Activated CD4-positive, alpha-beta T cell treated with anti-CD3 and anti-CD28 coated beads, Interleukin-2, amount 50 U/mL, for 1 hour (primary cell): ENCODE measurements around the gene USP13.
"Not testable (repeated sequence)": the region's sequence is repeated elsewhere in the genome, so short reads cannot be mapped to it uniquely, and the experiment has no call there.

Experiments
- DNase-seq: peaks from one replicate; pipeline ENCODE4 v3.0.0-alpha.2; 2020

The USP13 gene

DNA sequence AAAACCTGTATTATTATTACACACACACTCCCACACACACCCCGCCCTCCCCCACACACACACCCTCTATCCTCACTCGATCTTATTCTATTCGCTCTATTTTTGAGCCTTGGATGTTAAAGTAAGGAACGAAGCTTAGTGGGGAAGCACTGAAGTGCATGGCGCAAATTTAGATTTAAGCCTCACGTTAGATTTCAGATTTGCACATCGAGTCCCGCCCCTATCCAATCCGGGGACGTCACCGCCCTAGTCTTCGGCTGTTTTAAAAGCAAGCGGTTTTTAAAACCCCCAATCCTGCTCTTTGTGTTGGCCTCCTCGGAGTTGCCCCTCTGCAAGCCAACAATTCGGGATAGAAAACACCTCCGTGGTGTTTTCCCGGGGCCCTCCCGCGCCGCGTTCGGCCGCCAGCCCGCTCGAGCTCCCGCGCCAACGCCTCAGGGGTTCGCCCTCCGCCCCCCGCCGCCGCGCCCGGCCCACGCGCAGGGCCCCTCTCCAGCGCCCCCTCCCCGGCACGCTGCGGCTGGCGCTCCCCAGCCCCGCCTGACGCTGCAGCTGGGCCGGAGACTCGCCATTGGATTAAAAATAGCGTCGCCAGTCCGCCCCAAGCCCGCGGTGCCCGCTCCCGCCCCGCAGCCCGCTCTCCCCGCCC lies at the start of gene USP13:
Gene USP13 (plus strand): TSS at position 594 of the 649 bp plus-strand sequence. CDS start 186 bp downstream, outside the sequence.
- peak; percentile 54 for DNase-seq

GRCh38 chr3:179603321-179603720 lies 49.5 kb upstream of the USP13 start:
- no peak for DNase-seq

GRCh38 chr3:179603831-179604230 lies 49.0 kb upstream of the USP13 start:
- DNase-seq = no peak

DNA sequence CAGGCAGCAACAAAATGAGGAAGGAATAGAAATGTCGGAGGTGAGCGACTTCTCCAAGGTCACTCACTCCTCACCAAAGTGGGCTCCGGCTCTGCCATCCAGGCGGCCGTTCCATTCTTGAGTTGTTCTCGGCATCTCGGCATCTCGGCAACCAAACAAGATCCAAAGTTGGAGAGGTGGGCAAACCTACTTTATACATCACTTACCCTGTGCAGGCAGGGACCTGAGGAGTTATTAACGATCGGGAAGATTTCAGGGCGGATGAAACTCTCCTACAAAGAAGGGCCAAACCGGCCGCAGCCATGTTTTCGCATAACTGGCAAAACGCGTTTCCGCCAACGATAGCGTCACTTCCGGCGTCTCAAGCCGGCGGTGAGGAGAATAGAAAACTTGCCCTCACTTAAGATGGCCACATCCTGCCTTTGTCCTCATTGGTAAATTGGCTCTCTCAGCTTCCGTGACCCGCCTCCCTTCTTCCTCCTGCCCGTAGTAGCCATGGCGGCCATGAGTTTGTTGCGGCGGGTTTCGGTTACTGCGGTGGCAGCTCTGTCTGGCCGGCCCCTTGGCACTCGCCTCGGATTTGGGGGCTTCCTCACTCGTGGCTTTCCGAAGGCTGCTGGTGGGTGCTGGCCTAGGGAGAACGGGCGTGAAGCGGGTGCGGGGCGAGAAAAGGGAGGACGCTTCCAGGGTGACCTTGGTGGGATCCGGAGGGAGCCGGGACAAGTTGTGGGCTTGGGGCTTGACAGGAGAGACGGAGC lies 48.3 kb upstream of the USP13 start, which contains the start of the genes MRPL47 and NDUFB5:
Gene MRPL47 (minus strand): TSS at position 318 of the 758 bp plus-strand sequence. CDS start 14 bp downstream, at position 304.
Gene NDUFB5 (plus strand): TSS at position 474 of the 758 bp plus-strand sequence. CDS start 22 bp downstream, at position 496.
- DNase-seq = peak; percentile 89

DNA sequence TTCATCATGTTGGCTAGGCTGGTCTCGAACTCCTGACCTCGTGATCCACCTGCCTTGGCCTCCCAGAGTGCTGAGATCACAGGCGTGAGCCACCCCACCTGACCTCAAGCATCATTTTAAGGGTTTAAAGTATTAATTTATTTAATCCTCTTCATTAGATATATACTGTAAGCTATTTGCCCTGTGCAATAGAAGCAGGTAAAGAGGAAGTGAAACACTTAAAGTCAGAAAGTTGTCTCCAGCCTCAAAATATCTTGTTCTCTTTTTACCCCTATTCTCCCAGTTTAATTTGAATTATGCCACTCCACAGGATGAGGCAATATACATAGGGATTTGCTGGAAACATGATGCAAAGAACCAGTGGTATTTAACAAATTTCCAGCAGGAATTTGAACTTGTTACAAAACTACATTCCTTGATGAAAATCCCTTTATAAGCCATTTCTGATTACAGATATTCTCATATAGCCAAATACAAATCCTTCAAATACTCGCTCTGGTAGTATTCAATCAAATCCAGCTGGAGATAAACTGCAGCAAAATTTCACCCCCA lies 46.2 kb upstream of the USP13 start:
- DNase-seq = no peak

- no peak for DNase-seq
Measured at GRCh38 chr3:179608931-179609720, 43.7 kb upstream of the USP13 start.

DNA sequence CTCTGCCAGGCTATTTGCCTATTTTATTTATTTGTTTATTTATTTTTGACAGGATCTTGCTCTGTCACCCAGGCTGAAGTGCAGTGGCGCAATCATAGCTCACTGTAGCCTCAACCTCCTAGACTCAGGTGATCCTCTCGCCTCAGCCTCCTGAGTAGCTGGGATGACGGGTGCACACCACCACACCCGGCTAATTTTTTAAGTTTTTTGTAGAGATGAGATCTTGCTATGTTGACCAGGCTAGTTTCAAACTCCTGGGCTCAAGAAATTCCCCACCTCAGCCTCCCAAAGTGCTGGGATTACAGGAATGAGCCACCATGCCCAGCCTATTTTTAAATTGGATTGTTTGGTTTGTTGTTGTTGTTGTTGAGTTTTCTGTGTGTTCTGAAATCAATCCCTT lies 42.8 kb upstream of the USP13 start:
- no peak for DNase-seq

DNA sequence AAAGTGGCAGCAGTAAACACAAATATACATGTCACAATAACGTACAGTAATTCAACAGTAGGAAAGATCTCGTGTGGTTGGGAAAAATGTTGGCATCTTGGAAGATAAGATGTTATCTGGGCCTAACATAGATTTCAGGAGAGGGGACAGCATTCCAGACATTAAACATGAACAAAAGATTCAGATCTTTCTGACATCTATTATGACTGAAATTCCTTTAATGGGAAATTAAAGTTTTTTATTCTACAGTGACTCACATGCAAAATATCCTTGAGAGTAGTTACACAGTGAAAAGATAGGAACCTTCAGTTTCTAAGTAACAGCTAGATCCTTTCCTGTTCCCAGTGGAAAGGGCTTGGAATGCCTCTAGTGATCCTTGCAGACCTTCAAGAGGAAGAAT lies 39.0 kb upstream of the USP13 start:
- DNase-seq = no peak

DNA sequence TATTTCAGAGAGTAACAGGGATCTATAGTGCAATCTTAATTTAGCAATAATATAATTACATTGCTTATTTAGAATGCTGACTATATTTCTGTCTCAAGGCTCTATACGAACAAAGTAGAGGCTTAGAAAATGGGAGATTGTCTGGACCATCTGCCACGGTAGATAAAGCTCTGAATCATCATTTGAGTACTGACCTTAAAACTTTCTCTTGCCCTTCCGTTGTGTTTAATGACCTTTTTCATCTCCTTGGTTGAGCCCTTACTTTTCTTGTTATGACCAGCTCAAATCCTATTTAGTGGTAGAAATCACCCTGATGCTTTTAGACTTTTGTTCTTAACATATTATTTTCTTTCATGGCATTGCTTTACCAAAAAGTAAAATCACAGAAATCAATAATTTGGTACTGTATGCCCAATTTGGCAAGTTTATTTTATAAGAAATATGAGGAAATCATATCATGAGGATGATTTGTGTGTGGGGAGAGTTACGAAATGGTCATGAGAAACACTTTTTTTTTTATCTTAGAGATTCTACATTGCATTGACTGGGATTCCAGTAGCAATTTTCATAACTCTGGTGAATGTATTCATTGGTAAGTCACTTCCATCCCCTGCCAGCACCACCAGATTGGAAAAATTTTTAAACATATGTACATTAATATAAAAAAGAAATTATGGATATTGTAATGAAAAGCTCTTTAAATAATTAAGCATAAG lies 37.2 kb upstream of the USP13 start:
- no peak for DNase-seq

DNA sequence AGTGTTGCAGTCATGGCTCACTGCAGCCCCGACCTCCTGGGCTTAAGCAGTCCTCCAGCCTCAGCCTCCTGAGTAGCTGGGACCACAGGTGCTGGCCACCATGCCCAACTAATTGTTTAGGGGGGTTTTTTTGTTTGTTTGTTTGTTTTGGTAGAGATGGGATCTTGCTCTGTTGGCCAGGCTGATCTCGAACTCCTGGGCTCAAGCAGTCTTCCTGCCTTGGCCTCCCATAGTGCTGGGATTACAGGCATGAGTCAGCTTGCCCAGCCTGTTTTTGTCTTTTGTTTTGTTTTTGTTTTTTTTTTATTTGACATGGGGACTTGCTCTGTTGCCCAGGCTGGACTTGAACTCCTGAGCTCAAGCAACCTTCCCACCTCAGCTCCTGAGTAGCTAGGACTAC lies 30.8 kb upstream of the USP13 start:
- DNase-seq = no peak

DNA sequence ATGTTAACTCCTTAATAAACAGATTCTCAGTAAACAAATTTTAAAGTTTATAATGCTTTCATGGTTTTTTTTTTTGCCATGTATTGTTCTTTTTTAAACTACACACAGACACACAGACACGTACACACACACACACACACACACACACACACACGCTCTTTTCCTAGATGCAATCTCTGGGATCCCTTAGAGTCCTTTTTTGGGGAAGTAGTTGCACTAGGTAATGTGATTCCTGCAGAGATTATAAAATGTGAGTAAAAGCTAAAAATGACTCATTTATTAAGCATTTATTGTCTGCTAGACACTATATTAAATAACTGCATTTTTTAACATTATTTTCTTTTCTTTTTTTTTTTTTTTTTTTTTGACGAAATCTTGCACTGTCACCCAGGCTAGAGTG lies 28.4 kb upstream of the USP13 start:
- no peak for DNase-seq

- DNase-seq = no peak
Measured at GRCh38 chr3:179630753-179631451, 21.9 kb upstream of the USP13 start.

- DNase-seq = no peak
Measured at GRCh38 chr3:179640469-179640868, 12.4 kb upstream of the USP13 start.

DNA sequence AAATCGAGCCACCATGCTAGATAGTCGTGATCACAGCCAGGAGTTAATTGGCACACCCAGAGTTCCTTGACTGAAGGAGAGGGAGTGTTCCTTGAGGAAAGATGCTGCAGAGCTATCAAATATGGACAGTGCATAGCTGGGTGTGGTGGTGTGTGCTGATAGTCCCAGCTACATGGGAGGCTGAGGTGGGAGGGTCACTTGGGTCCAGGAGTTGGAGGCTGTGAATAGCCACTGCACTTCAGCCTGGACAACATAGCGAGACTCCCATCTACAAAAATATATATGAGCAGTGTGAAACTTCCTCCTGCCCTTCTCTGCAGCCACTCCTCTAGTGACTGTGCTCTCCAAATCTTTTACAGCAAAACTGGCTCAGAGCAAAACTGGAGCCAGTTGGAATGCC lies 10.0 kb upstream of the USP13 start:
- no peak for DNase-seq

- not testable (repeated sequence) for DNase-seq
Measured at GRCh38 chr3:179643837-179644236, 9.0 kb upstream of the USP13 start.

GRCh38 chr3:179646177-179646576 lies 6.7 kb upstream of the USP13 start:
- no peak for DNase-seq

- no peak for DNase-seq
Measured at GRCh38 chr3:179651687-179652446, 973 bp upstream of the USP13 start.

DNA sequence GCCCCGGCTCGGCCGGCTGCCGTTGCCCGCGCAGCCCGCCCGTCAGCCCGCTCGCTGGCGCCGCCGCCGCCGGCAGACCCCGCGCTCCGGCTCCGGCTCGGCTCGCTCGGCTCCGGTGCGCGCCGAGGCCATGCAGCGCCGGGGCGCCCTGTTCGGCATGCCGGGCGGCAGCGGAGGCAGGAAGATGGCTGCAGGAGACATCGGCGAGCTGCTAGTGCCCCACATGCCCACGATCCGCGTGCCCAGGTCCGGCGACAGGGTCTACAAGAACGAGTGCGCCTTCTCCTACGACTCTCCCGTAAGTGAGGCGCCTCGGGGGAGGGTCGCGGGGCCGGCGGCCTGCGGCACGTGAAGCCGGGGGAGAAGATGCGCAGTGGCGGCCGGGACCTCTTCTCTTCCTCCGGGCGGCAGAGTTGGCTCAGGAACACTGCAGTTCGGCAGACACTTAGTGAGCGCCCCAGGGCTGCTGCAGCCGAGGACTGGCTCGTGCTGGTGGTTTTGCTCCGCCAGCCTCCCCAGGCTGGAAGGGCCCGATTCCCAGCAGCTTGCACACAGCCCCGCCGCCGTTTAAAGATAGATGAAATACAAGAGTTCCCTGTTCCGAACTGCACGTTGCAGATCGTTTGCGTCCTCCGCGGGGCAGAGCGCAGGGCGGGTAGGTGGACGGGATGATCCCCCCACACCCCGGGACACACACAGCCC lies 407 bp downstream of the USP13 start:
- peak; percentile 58 for DNase-seq

DNA sequence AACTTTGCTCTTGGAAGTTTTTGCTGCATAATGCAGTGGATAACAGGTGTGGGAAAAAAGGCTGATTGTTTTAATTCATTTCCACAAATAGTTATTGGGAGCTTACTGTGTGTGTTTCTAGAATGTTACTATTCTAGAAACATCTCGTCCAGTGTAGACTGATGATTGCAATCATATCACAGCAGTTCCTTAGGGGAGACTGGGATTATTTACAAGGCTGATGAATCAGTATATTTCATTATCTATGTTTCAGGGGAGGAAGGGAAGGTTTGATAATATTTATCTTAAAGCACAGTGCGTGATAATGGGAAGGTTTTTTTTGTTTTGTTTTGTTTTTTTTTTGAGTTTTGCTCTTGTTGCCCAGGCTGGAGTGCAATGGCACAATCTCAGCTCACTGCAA lies 2.4 kb downstream of the USP13 start:
- DNase-seq = no peak

- DNase-seq = no peak
Measured at GRCh38 chr3:179658606-179659005, 5.8 kb downstream of the USP13 start.
